ENCODE results near the gene DEPDC5. TPM values are rescaled to one million over a fixed set of nuclear protein-coding genes. Genes with fewer than 3 reads are reported as not detected.

Gene DEPDC5
- total and polyA plus RNA-seq, 4 donors: 7.5 to 36.7 (median 18.3) TPM

GRCh38 chr22:31844941-31845340 is 91.1 kb downstream of the DEPDC5 start:
- intact Hi-C loops (cut with DNase I): no loop called here
- H3K27ac ChIP-seq (ENCODE audit: low read depth in 1 of 2, low read length in 2 of 2): no peak overlapping the region
- no peaks in the 10 kb centered on the region for H3K4me1 ChIP-seq (ENCODE audit: control insufficient read depth in 1 of 2, insufficient read depth in 2 of 2, low read length in 2 of 2)
- no peak overlapping the region for H3K4me3 ChIP-seq (ENCODE audit: low read length in 2 of 2)
- H3K36me3 ChIP-seq (ENCODE audit: control insufficient read depth in 1 of 2, insufficient read depth in 2 of 2, low read length in 1 of 2): peaks cover 2 to 15% of the 10 kb centered on the region in 2 donors
- no peaks in the 10 kb centered on the region for H3K27me3 ChIP-seq (ENCODE audit: control insufficient read depth in 1 of 2, insufficient read depth in 2 of 2, low read length in 1 of 2)
- DNase-seq (no peak), ATAC-seq (ENCODE audit: low FRiP score) (no peak)
- 97 to 99% methylated on average over 17 of the region's 17 CpGs for WGBS, 2 donors
- no peaks in the 10 kb centered on the region for H3K9me3 ChIP-seq (ENCODE audit: control insufficient read depth, low read length)

- 83 to 84% methylated on average over 6 of the region's 6 CpGs for WGBS, 2 donors
- no peaks in the 10 kb centered on the region for H3K9me3 ChIP-seq (ENCODE audit: control insufficient read depth, low read length)
- H3K27me3 ChIP-seq (ENCODE audit: control insufficient read depth in 1 of 2, insufficient read depth in 2 of 2, low read length in 1 of 2): no peaks in the 10 kb centered on the region
- H3K4me1 ChIP-seq (ENCODE audit: control insufficient read depth in 1 of 2, insufficient read depth in 2 of 2, low read length in 2 of 2): no peaks in the 10 kb centered on the region
- DNase-seq (no peak), ATAC-seq (ENCODE audit: low FRiP score) (no peak)
- peaks cover 0 to 17% of the 10 kb centered on the region in 2 donors for H3K36me3 ChIP-seq (ENCODE audit: control insufficient read depth in 1 of 2, insufficient read depth in 2 of 2, low read length in 1 of 2)
- no peak overlapping the region for H3K4me3 ChIP-seq (ENCODE audit: low read length in 2 of 2)
- intact Hi-C loops (cut with DNase I): no loop called here
- H3K27ac ChIP-seq (ENCODE audit: low read depth in 1 of 2, low read length in 2 of 2): no peak overlapping the region
These were observed 92.6 kb downstream of the DEPDC5 start for GRCh38 chr22:31846161-31847115.

GRCh38 chr22:31848411-31848810 is 94.6 kb downstream of the DEPDC5 start:
- intact Hi-C loops (cut with DNase I): no loop called here
- Histone ChIP-seq H3K27me3 (ENCODE audit: control insufficient read depth in 1 of 2, insufficient read depth in 2 of 2, low read length in 1 of 2) (no peaks in the 10 kb centered on the region), H3K9me3 (ENCODE audit: control insufficient read depth, low read length) (no peaks in the 10 kb centered on the region), H3K4me3 (ENCODE audit: low read length in 2 of 2) (no peak overlapping the region), H3K36me3 (ENCODE audit: control insufficient read depth in 1 of 2, insufficient read depth in 2 of 2, low read length in 1 of 2) (peaks cover 4 to 16% of the 10 kb centered on the region in 2 donors), H3K4me1 (ENCODE audit: control insufficient read depth in 1 of 2, insufficient read depth in 2 of 2, low read length in 2 of 2) (no peaks in the 10 kb centered on the region), H3K27ac (ENCODE audit: low read depth in 1 of 2, low read length in 2 of 2) (no peak overlapping the region)
- ATAC-seq (ENCODE audit: low FRiP score) (no peak), DNase-seq (no peak)
- 94 to 95% methylated on average over 1 of the region's 1 CpG for WGBS, 2 donors

- H3K4me1 ChIP-seq (ENCODE audit: control insufficient read depth in 1 of 2, insufficient read depth in 2 of 2, low read length in 2 of 2): no peaks in the 10 kb centered on the region
- intact Hi-C loops (cut with DNase I): no loop called here
- no peak overlapping the region for H3K27ac ChIP-seq (ENCODE audit: low read depth in 1 of 2, low read length in 2 of 2)
- H3K4me3 ChIP-seq (ENCODE audit: low read length in 2 of 2): no peak overlapping the region
- DNase-seq (no peak), ATAC-seq (ENCODE audit: low FRiP score) (no peak)
- no peaks in the 10 kb centered on the region for H3K9me3 ChIP-seq (ENCODE audit: control insufficient read depth, low read length)
- 81 to 83% methylated on average over 3 of the region's 3 CpGs for WGBS, 2 donors
- peaks cover 4 to 11% of the 10 kb centered on the region in 2 donors for H3K36me3 ChIP-seq (ENCODE audit: control insufficient read depth in 1 of 2, insufficient read depth in 2 of 2, low read length in 1 of 2)
- no peaks in the 10 kb centered on the region for H3K27me3 ChIP-seq (ENCODE audit: control insufficient read depth in 1 of 2, insufficient read depth in 2 of 2, low read length in 1 of 2)
These were observed 96.3 kb downstream of the DEPDC5 start for GRCh38 chr22:31850135-31850534.

- Histone ChIP-seq H3K36me3 (ENCODE audit: control insufficient read depth in 1 of 2, insufficient read depth in 2 of 2, low read length in 1 of 2) (peaks cover 4 to 11% of the 10 kb centered on the region in 2 donors), H3K27me3 (ENCODE audit: control insufficient read depth in 1 of 2, insufficient read depth in 2 of 2, low read length in 1 of 2) (no peaks in the 10 kb centered on the region)
These were observed 99.0 kb downstream of the DEPDC5 start for GRCh38 chr22:31852691-31853421.

GRCh38 chr22:31853736-31854495 is 100.1 kb downstream of the DEPDC5 start:
- ATAC-seq (ENCODE audit: low FRiP score) (no peak), DNase-seq (no peak)
- Histone ChIP-seq H3K4me3 (ENCODE audit: low read length in 2 of 2) (no peak overlapping the region), H3K27ac (ENCODE audit: low read depth in 1 of 2, low read length in 2 of 2) (no peak overlapping the region), H3K4me1 (ENCODE audit: control insufficient read depth in 1 of 2, insufficient read depth in 2 of 2, low read length in 2 of 2) (no peaks in the 10 kb centered on the region), H3K36me3 (ENCODE audit: control insufficient read depth in 1 of 2, insufficient read depth in 2 of 2, low read length in 1 of 2) (peaks cover 7 to 11% of the 10 kb centered on the region in 2 donors), H3K9me3 (ENCODE audit: control insufficient read depth, low read length) (no peaks in the 10 kb centered on the region), H3K27me3 (ENCODE audit: control insufficient read depth in 1 of 2, insufficient read depth in 2 of 2, low read length in 1 of 2) (no peaks in the 10 kb centered on the region)
- 85 to 88% methylated on average over 6 of the region's 6 CpGs for WGBS, 2 donors
- intact Hi-C loops (cut with DNase I): no loop called here

More at GRCh38 chr22:31852691-31853421, 99.0 kb downstream of the DEPDC5 start:
- H3K9me3 ChIP-seq (ENCODE audit: control insufficient read depth, low read length): no peaks in the 10 kb centered on the region
- no peak overlapping the region for H3K27ac ChIP-seq (ENCODE audit: low read depth in 1 of 2, low read length in 2 of 2)
- DNase-seq: no peak
- 85 to 86% methylated on average over 9 of the region's 9 CpGs for WGBS, 2 donors
- ATAC-seq (ENCODE audit: low FRiP score): no peak
- no peaks in the 10 kb centered on the region for H3K4me1 ChIP-seq (ENCODE audit: control insufficient read depth in 1 of 2, insufficient read depth in 2 of 2, low read length in 2 of 2)
- intact Hi-C loops (cut with DNase I): no loop called here
- no peak overlapping the region for H3K4me3 ChIP-seq (ENCODE audit: low read length in 2 of 2)

- Histone ChIP-seq H3K9me3 (ENCODE audit: control insufficient read depth, low read length) (no peaks in the 10 kb centered on the region), H3K27me3 (ENCODE audit: control insufficient read depth in 1 of 2, insufficient read depth in 2 of 2, low read length in 1 of 2) (no peaks in the 10 kb centered on the region), H3K36me3 (ENCODE audit: control insufficient read depth in 1 of 2, insufficient read depth in 2 of 2, low read length in 1 of 2) (peaks cover 6 to 12% of the 10 kb centered on the region in 2 donors), H3K4me3 (ENCODE audit: low read length in 2 of 2) (no peak overlapping the region), H3K27ac (ENCODE audit: low read depth in 1 of 2, low read length in 2 of 2) (no peak overlapping the region), H3K4me1 (ENCODE audit: control insufficient read depth in 1 of 2, insufficient read depth in 2 of 2, low read length in 2 of 2) (no peaks in the 10 kb centered on the region)
- DNase-seq (no peak), ATAC-seq (ENCODE audit: low FRiP score) (no peak)
- intact Hi-C loops (cut with DNase I): no loop called here
- WGBS, 2 donors: 57 to 62% methylated on average over 9 of the region's 9 CpGs
These were observed 103.4 kb downstream of the DEPDC5 start for GRCh38 chr22:31857247-31857646.

- H3K9me3 ChIP-seq (ENCODE audit: control insufficient read depth, low read length): no peaks in the 10 kb centered on the region
- no peak overlapping the region for H3K27ac ChIP-seq (ENCODE audit: low read depth in 1 of 2, low read length in 2 of 2)
- ATAC-seq (ENCODE audit: low FRiP score) (no peak), DNase-seq (no peak)
- no peaks in the 10 kb centered on the region for H3K27me3 ChIP-seq (ENCODE audit: control insufficient read depth in 1 of 2, insufficient read depth in 2 of 2, low read length in 1 of 2)
- intact Hi-C loops (cut with DNase I): no loop called here
- H3K4me1 ChIP-seq (ENCODE audit: control insufficient read depth in 1 of 2, insufficient read depth in 2 of 2, low read length in 2 of 2): no peaks in the 10 kb centered on the region
- peaks cover 4 to 8% of the 10 kb centered on the region in 2 donors for H3K36me3 ChIP-seq (ENCODE audit: control insufficient read depth in 1 of 2, insufficient read depth in 2 of 2, low read length in 1 of 2)
- 97 to 98% methylated on average over 11 of the region's 11 CpGs for WGBS, 2 donors
- H3K4me3 ChIP-seq (ENCODE audit: low read length in 2 of 2): no peak overlapping the region
These were observed 107.5 kb downstream of the DEPDC5 start for GRCh38 chr22:31861226-31861840.
